HG03064 (cell line): Measurements from ENCODE around the gene CFAP161.

Experiments used
- ATAC-seq: cut with Tn5 transposase; IDR thresholded peaks from one replicate; pipeline ENCODE4 v1.9.1; 2021; ENCODE audit warnings: low read depth; ENCODE audit not compliant: unreplicated experiment

Gene CFAP161

DNA sequence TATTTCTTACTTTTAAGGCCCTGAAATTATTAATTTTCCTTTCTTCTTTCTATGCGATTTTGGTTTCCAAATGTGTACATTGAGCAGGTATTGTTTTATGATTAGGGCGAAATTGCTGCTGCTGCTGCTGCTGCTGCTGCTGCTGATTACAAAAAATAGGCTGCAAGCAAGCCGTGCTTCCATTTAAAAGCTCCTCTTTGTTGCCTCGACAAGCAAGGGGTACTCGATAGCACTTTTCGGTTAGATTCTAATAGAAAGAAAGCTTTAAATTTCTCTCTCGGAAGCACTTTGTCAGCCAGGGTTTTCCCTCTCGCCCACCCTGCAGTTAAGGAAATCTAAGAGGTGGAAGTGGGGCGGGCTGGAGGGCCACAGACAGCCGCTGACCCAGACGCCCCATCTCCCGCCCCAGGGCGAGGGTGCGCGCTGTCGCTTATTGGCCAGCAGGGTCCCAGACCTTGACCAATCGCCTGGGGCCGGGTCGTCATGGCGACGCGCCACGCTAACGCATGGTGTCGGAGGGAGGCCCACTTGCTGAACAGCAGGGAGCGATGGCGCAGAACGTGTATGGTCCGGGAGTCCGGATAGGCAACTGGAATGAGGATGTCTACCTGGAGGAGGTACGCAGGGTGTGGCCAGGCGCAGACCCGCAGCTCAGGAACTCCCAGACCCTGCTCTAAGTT lies at the start of gene CFAP161:
CFAP161 (plus strand) TSS at position 489 of the 680 bp plus-strand sequence; CDS start at position 549, 60 bp downstream.
- no peak for ATAC-seq

DNA sequence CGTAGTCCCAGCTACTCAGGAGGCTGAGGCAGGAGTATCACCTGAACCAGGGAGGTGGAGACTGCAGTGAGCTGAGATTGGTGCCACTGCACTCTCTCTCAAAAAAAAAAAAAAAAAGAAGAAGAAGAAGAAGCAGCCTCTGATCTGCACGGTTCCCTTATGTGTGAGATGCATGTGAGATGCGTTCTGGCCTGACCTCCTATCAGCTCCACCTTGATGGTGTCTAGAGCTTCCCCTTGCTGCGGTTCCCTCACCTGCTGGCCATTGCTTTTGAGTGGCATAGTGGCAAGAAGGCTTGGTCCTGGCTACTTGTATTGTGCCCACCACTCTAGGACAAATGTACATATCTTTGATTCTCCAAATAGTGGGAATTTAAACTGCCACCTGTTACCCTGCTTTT lies 49.4 kb upstream of the CFAP161 start:
- no peak for ATAC-seq

DNA sequence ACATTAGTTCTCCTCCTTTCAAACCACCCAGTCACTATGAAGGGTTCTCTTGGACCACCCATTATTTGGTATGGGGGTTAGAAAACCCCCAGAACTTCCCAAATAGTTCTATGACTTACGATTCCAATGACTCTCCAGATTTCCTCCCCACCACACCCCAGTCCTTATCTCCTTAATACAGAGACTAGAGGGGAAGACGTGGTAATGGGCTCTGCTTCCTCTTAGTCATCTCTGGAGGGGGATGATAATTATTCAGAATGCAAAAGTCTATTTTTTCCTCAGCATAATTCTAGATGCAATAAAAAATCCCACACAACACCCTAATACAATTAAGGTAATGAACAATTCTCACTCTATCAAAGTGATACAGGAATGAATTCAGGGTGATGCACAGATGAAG lies 48.9 kb upstream of the CFAP161 start:
- no peak for ATAC-seq

DNA sequence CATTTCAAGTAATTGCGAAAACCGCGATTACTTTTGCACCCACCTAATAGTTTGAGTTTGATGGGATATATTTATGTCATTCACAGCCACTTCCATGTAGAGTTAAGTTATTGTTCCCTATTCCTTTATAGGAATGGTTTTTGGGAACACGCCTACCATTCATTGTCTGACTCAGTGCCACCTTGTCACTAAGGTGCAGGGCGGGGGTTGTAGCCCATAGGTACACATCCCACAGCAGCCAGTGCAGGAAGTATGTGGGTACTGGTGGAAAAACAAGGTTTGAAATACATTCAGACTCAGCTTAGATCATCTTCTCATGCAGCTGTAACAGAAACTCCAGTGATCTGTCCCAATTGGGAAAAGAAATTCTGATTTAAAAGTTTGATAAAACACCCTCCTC lies 48.2 kb upstream of the CFAP161 start:
- no peak for ATAC-seq

DNA sequence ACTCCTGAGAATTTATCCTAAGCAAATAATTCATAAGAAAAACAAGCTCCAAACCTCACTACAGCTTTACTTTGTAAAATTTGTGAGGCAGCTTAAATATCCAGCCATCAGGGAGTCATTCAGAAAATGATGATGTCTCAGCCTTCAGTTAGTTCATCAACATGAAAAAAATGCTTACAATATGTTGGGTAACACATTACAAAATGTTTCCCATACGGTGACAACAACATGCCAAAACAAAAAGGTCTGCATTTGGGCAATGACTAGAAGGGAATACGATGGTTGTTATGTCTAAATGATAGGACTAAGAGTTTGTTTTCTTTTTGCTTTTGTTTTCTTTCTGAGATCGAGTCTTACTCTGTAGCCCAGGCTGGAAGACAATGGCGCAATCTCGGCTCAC lies 47.0 kb upstream of the CFAP161 start:
- ATAC-seq, result no peak

- ATAC-seq, result no peak
Measured at GRCh38 chr15:81087694-81088093, 46.4 kb upstream of the CFAP161 start.

DNA sequence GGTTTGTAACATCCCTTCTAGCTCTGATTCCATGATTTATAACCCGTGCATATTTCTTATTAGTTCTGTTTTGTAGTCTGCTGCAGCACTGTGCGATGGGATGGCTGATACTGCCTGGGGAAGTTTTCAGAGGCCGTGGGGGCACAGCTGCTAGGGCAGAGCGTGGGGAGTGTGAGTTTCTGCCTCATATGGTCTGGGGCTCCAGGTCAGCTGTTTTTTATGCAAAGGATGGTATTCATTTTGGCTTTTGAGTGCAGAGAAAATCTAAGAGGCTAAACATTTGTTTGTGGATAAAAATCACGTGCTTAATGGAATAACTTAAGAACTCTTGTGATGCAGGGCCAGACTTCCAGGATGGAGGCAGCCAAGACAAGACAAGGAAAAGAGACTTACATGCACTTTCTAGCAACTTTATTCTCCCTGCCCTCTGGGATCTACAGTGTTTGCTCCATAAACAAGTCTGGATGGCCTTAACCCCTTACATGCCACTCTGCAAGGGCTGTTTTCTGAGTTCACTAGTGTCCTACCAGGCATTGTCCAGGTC lies 45.5 kb upstream of the CFAP161 start:
- no peak for ATAC-seq

DNA sequence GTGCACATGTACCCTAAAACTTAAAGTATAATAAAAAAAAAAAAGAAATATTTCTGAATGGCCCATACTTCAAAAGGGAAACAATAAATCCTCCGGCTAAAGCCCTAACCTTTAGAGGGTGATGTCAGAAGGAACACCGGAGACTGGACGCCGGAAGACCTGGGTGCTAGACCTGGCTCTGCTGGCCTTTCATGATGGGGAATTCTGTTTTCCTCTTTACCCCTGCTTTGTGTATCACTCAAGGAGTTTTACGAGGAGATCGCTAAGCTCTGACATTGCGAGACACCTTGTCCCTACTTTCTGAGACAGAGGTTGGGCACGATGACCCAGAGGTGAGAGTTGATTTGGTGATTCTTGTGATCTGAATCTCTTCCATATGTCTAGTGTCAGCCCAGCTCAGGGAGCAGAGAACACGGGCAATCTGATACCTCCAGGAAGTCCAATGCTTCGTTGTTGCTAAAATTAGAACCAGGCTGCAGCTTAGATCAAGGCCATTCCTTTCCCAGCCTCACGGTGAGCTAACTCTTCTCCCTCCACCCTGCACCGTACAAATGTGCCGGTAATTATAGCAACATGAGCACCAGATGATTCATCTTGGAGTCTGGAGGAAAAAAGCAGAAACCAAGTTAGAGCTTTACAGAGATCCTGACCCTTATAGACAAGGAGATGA lies 42.0 kb upstream of the CFAP161 start:
- ATAC-seq, result no peak

DNA sequence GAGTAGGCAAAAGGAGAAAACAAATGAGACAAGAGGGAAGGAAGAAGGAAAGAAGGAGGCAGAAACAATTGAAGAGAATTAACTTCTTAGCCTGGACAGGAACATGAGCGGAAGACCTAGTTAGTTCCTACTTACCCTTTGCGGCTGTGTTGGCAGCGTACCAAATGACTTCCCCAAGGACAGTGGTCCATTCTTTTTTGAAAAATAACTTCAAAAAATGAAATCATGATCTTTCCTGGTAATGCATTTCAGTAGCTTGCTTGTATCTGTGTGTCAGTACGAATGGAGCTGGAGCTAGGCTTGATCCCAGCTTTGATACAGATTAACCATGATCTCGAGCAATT lies 41.5 kb upstream of the CFAP161 start:
- ATAC-seq, result no peak

DNA sequence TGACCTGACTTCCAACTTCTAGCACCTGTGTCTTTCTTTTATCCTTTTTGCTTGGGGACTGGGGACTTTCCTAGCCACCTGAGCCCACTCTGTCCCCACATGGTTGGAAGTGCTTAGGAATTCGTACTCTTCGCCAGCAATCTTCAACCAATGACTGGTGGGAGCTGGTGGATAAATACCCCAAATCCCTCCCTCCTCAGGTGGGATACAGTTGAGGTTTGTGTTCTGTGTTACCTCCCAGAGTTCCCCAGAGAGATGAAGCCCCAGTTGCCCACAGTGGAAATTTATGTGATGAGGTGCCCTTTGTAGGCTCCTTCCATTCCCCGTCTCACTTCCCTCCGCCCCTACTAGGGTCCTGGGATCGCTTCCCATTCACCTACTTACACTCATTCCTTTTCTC lies 40.1 kb upstream of the CFAP161 start:
- no peak for ATAC-seq

DNA sequence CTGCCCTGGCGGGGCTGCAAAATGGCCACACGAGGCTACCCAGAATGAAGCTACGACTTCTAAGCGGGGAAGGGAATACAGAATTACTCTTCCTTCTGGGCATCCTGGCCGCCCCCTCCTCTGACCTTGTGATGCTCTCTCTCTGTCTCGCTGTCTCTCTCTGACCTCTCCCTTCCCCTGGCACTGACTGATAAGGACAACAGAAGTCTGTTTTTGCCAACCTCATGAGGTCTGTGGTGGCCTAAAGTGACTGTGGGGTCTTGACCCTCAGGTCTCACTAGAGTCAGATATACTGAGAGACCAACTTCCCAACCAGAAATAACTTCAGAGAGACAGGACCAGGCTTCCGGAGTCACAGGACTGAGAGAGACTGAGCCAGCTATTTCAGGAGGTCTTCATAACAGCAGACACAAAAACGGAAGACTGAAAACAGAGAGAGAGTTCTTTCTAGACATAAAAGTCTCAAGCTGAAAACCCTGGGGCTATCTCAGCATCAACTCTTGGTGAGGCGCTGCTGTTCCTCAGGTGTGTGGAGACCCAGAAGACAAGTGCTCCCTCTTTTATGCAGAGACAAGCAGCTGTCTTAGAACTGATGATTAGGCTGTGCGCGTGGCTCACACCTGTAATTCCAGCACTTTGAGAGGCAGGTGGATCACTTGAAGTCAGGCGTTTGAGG lies 38.2 kb upstream of the CFAP161 start:
- ATAC-seq, result no peak

DNA sequence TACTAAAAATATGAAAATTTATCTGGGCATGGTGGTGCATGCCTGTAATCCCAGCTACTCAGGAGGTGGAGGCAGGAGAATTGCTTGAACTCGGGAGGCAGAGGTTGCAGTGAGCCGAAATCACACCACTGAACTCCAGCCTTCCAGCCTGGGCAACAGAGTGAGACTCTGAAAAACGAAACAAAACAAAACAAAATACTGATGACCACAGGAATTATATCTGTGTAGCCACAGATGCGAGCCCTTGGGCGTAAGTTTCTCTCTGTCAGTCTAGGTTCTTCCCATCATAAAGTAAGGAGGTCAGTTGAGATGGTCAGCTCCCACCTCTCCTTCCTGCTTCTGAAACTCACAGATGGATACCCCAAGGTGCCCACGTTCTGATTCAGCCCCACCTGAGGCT lies 37.7 kb upstream of the CFAP161 start:
- ATAC-seq, result no peak

DNA sequence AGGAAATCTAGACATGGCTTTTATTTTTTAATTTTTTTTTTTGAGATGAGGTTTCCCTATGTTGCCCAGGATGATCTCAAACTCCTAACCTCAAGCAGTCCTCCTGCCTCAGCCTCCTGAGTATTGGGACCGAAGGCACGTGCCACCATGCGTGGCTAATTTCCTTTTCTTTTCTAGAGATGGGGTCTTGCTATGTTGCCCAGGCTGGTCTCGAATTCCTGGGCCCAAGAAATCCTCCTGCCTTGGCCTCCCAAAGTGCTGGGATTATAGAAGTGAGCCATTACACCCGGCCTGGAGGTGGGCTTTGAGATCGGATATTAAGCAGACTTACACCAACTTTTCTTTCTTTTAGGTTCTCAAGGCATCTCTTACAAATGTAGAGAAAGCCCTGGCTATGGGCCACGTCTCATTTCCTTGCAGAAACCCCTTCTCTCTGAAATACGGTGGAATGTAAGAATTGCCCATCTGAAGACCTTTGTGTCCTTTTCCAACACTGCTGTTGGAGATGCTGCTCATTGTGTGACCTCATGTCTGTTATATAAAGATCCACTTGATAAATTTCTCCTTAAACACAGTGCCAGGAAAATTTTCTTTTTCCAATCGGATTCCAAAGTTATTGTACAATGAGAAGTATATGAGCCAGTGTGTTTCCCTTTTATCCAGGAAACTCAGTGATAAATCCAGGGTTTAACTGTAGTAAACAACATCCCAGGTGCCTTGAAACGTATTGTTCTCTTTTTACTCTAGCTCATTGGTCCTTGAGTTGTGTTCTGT lies 36.8 kb upstream of the CFAP161 start:
- ATAC-seq, result no peak

GRCh38 chr15:81097890-81098280 lies 36.2 kb upstream of the CFAP161 start:
- no peak for ATAC-seq

- ATAC-seq, result no peak
Measured at GRCh38 chr15:81098349-81098748, 35.7 kb upstream of the CFAP161 start.

DNA sequence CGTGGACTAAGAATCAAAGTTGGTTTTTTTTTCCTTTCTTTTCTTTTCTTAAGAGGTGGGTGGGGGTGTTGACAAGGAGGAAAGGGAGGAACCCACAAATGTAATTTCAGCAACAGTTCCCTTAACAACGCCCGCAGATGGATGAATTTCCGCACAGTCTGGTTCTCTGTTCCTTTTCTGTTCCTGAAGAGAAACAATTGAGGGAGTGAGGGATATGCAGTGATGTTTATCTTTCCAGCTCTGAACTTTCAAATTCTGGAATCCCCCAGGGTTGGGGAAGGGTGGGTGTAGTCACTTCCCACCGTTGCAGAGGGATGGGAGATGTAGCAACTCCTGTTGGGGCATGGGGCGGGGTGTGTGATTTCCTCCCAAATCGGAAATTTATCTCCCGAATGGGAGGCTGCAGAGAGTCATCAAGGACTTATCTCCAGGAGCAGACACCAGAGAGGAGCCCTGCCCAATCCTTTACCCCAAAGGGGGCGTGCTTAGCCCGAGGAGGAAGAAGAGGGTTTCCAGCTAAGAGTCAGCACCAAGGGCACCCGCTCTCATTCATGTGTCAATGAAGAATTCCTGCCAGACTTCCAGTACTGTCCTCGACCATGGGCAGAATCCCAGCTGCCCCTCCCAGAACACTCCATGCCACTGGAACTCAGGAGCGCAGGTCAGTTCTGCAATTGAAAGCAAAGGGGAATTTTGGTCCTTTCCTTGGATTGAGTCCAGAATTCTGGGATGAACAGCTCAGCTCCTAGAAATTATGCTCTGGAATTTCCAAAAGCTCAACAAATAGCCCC lies 35.0 kb upstream of the CFAP161 start:
- ATAC-seq, result no peak

GRCh38 chr15:81101894-81102815 lies 31.9 kb upstream of the CFAP161 start:
- no peak for ATAC-seq

DNA sequence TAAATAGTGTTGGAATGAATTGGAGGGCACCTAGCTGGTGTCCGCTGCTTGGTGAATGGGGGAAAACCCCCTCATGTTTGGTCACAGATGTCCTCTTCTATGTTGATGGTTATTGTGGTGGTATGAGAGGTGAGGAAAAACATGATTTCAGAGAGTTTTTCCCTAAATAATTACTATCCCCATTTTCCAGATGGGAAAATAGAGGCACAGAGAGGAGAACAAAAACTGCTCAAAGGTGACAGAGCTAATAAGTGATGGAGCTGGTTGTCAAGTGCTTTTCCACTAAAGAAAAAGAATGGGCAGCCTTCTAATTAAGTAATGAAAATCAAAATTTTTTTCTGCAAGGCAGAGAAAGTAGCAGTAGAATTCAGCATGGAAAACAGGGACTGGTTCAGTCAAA lies 30.2 kb upstream of the CFAP161 start:
- no peak for ATAC-seq

DNA sequence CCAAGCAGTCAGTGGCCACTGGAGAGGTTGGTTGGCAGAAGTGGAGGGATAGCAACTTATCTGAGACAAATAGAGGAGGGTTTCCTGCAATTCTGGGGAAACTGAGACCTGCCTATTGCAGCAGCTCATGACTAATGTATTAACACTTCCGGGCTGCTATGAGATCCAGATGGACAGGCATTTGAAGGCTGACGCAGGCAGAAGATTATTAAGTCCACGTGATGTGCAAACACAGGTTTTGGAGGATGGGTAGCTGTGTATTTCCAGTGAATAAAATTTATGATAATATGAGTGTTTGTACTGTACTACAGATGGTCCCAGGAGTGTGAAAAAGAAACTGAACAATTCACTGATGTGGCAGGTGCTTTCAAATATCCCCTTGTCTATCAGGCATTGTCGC lies 28.5 kb upstream of the CFAP161 start:
- no peak for ATAC-seq
